WI38 (cell line): ENCODE measurements around the gene CETN2.

ENCODE experiments used
- H3K4me3 ChIP-seq: 2 replicates; pipeline ENCODE4 v1.5.1; 2011; ENCODE audit warnings: low read depth, mild to moderate bottlenecking, control low read depth, low read length
- CTCF ChIP-seq: IDR thresholded peaks from 2 replicates; pipeline ENCODE4 v1.5.1; 2012; ENCODE audit warnings: low read depth, mild to moderate bottlenecking, control low read depth, low read length

The CETN2 gene

GRCh38 chrX:152869972-152870371 is 39.4 kb upstream of the CETN2 start:
- H3K4me3 ChIP-seq, result no peak overlapping the region
- TF ChIP-seq CTCF, result no peak

- no peak overlapping the region for H3K4me3 ChIP-seq
- TF ChIP-seq CTCF, result no peak
Measured at GRCh38 chrX:152866386-152866785, 35.8 kb upstream of the CETN2 start.

- no peak for TF ChIP-seq CTCF
- no peak overlapping the region for H3K4me3 ChIP-seq
Measured at GRCh38 chrX:152865232-152865920, 34.8 kb upstream of the CETN2 start.

GRCh38 chrX:152861826-152862225 is 31.3 kb upstream of the CETN2 start:
- no peak overlapping the region for H3K4me3 ChIP-seq
- no peak for TF ChIP-seq CTCF

GRCh38 chrX:152861116-152861515 is 30.6 kb upstream of the CETN2 start:
- H3K4me3 ChIP-seq, result no peak overlapping the region
- no peak for TF ChIP-seq CTCF

GRCh38 chrX:152853986-152854385 is 23.4 kb upstream of the CETN2 start:
- no peak overlapping the region for H3K4me3 ChIP-seq
- TF ChIP-seq CTCF, result no peak

- TF ChIP-seq CTCF, result no peak
- H3K4me3 ChIP-seq, result no peak overlapping the region
Measured at GRCh38 chrX:152850465-152850864, 19.9 kb upstream of the CETN2 start.
